ENCODE data around the gene PTOV1.

Gene PTOV1

GRCh38 chr19:49889687-49890348, 38.9 kb downstream of the PTOV1 start:
- peak; percentile 87 for DNase-seq (ENCODE audit: low spot score)

- peak; percentile 84 for DNase-seq (ENCODE audit: low spot score)
Observed at GRCh38 chr19:49890349-49891311, 39.7 kb downstream of the PTOV1 start.

GRCh38 chr19:49891393-49891792, 40.4 kb downstream of the PTOV1 start:
- DNase-seq (ENCODE audit: low spot score), result no peak

GRCh38 chr19:49892716-49893115, 41.8 kb downstream of the PTOV1 start:
- no peak for DNase-seq (ENCODE audit: low spot score)

- DNase-seq (ENCODE audit: low spot score), result no peak
Observed at GRCh38 chr19:49894011-49894664, 43.2 kb downstream of the PTOV1 start.

- no peak for DNase-seq (ENCODE audit: low spot score)
Observed at GRCh38 chr19:49894879-49895565, 44.1 kb downstream of the PTOV1 start.

- no peak for DNase-seq (ENCODE audit: low spot score)
Observed at GRCh38 chr19:49895566-49896297, 44.8 kb downstream of the PTOV1 start.

- DNase-seq (ENCODE audit: low spot score), result peak; percentile 55
Observed at GRCh38 chr19:49896863-49897621, 46.1 kb downstream of the PTOV1 start, which contains the start of gene IL4I1. IL4I1 (minus strand) TSS chr19:49896887; CDS start chr19:49896160, 727 bp downstream.

- no peak for DNase-seq (ENCODE audit: low spot score)
Observed at GRCh38 chr19:49904136-49904535, 53.2 kb downstream of the PTOV1 start.

- DNase-seq (ENCODE audit: low spot score), result no peak
Observed at GRCh38 chr19:49906879-49907564, 56.1 kb downstream of the PTOV1 start.

- no peak for DNase-seq (ENCODE audit: low spot score)
Observed at GRCh38 chr19:49907745-49908446, 56.9 kb downstream of the PTOV1 start.

- no peak for DNase-seq (ENCODE audit: low spot score)
Observed at GRCh38 chr19:49908480-49909420, 57.8 kb downstream of the PTOV1 start.

GRCh38 chr19:49910179-49910578, 59.2 kb downstream of the PTOV1 start:
- DNase-seq (ENCODE audit: low spot score), result no peak
